Hypothalamus (tissue), 51 donors: ENCODE measurements around the gene ANKRD44.

ENCODE experiments used
- DNase-seq, 51 donors: peaks; one replicate each; lab custom pipeline; 2025; lab: John Stamatoyannopoulos, UW

The ANKRD44 gene

GRCh38 chr2:197212344-197213262 lies 98.0 kb downstream of the ANKRD44 start:
- peak in 7 of 51 donors; percentile 3 to 45 (median 11) for DNase-seq

GRCh38 chr2:197211881-197212342 lies 98.7 kb downstream of the ANKRD44 start:
- DNase-seq = no peak

DNA sequence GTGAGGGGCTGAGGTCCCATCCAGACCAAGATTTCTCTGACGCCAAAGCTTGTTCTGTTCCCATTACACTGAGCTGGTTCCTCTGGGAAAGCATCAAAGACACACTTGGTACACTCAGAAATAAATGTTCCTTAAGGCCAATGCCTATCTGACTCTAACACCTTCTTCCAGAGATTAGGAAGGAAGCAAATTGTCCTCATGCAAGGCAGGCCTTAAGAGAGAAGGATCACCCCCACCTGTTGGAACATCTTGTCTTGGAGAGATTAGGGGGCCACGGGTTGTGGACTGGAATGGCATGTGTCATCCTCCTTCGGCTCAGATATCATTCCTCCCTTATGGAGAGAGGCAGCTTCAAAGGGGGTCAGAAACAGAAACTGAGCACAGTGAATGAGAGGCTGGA lies 100.2 kb downstream of the ANKRD44 start:
- DNase-seq = no peak

GRCh38 chr2:197209742-197210408 lies 100.7 kb downstream of the ANKRD44 start:
- no peak for DNase-seq

DNA sequence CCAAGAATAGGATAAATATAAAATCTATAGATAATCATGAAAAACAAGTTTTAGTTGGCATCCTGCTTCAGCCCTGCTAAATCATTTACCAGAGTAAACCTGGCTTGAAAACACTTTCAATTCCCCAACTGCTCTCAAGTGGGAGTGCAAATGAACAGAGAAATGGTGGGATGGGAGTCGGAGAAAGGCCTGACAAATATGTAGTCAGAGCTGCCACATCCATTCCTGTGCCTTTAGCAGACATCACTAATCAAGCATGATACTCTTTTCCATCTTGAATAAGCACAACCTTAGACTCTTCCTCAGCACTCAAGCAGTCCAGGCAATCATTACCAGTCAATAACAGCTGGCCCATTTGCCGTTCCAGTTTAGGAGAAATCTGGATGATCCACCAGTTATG lies 101.3 kb downstream of the ANKRD44 start:
- DNase-seq = peak in 1 of 51 donors; percentile 50

- DNase-seq = peak in 1 of 51 donors; percentile 50
Observed at GRCh38 chr2:197208841-197209240, 101.7 kb downstream of the ANKRD44 start.

- DNase-seq = no peak
Observed at GRCh38 chr2:197208024-197208423, 102.6 kb downstream of the ANKRD44 start.

GRCh38 chr2:197207598-197207997 lies 103.0 kb downstream of the ANKRD44 start:
- DNase-seq = no peak

DNA sequence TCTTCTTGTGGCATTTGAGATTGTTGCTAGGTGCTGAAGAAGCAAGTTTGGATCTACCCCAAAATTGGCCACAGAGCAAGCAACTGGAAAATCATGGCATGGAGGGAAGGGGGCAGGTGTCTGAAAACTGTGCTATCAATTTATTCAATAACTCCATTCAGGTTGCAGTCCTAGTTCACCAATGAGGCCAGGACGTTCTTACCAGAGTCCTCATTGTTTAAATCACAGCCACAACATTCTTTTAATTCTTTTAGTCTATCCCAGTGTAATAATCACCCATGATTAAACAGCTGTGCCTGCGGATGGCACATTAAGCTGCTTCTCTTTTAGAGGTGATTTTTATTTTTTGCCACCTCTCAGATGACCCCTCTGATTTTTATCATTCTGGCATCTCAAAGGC lies 103.5 kb downstream of the ANKRD44 start:
- DNase-seq = no peak

DNA sequence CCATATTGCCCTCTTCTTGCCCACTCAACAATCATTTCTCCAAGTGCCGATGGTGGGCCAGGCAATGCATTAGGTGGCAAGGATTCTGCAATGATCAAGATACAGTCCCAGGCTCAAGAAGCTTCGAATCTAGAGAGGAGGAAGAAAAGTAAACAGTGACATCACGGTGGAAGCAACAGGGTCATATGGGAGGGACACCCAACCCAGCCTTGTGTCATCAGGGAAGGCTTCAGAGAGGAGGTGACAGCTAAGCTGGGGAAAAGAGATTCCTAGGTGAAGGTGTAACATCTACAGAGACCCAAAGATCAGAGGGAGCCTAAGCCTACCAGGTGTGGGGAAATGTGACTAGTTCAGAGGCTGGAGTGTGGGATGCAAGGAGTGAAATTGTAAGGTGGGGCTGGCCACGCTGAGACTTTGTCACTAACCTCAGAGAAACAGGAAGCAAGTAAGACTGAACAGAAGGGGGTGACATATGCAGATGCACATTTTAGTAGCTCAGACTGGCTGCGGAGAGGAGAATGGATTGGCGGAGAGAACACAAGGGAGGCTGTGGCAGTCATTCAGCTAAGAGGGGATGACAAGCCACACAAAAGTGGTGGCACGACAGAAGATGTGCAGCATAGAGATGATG lies 104.9 kb downstream of the ANKRD44 start:
- DNase-seq = no peak

GRCh38 chr2:197204519-197205250 lies 105.9 kb downstream of the ANKRD44 start:
- DNase-seq = no peak

GRCh38 chr2:197201874-197202273 lies 108.7 kb downstream of the ANKRD44 start:
- DNase-seq = no peak

GRCh38 chr2:197200762-197201058 lies 109.9 kb downstream of the ANKRD44 start:
- DNase-seq = no peak

- DNase-seq = no peak
Observed at GRCh38 chr2:197200051-197200761, 110.4 kb downstream of the ANKRD44 start.

- DNase-seq = peak in 25 of 51 donors; percentile 2 to 53 (median 19)
Observed at GRCh38 chr2:197198890-197199289, 111.7 kb downstream of the ANKRD44 start.

- DNase-seq = no peak
Observed at GRCh38 chr2:197197895-197198311, 112.7 kb downstream of the ANKRD44 start.

- DNase-seq = no peak
Observed at GRCh38 chr2:197196541-197197180, 113.9 kb downstream of the ANKRD44 start.

DNA sequence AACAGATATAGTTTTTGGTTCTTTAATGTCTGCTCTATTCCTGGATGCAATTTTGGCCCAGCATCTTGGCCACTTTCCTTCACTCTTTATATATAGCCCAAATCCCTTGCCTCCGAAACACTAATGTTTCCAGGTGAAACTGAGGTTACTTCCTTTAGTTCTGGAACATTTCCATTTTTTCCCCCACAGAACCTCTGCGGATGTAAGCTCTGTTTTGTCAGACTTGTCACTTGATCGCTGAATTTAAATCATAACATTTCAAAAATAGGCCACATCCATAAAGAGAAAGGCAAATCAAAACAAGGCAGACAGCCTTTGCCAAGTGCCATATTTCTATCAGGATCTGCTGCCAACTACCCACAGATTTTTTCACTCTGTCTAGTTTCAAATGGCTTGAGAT lies 115.1 kb downstream of the ANKRD44 start:
- no peak for DNase-seq

GRCh38 chr2:197191940-197192322 lies 118.6 kb downstream of the ANKRD44 start:
- DNase-seq = no peak
